KMS-11 (cell line): ENCODE results near the gene TRAK2.

Experiments used
- H2AFZ ChIP-seq: fragments of 200-600 bp; sonication (generic); 2 replicates; pipeline ENCODE4 v1.6.1; 2016; ENCODE audit warnings: antibody characterized with exemption, mixed run types, low read depth
- H3K27ac ChIP-seq: fragments of 200-600 bp; sonication (generic); 2 replicates; pipeline ENCODE4 v1.6.1; 2016; ENCODE audit warnings: mild to moderate bottlenecking, mixed run types
- H3K27me3 ChIP-seq: fragments of 200-600 bp; sonication (generic); 2 replicates; pipeline ENCODE4 v1.6.1; 2017; ENCODE audit warnings: mild to moderate bottlenecking, low read depth, mixed run types, moderate library complexity; ENCODE audit not compliant: insufficient read depth
- H3K36me3 ChIP-seq: fragments of 200-600 bp; sonication (generic); 2 replicates; pipeline ENCODE4 v1.6.1; 2017; ENCODE audit warnings: mild to moderate bottlenecking, mixed run types; ENCODE audit not compliant: insufficient read depth
- H3K4me1 ChIP-seq: fragments of 200-600 bp; sonication (generic); 2 replicates; pipeline ENCODE4 v1.6.1; 2016; ENCODE audit warnings: mild to moderate bottlenecking, low read depth, mixed run types; ENCODE audit not compliant: poor library complexity, severe bottlenecking
- H3K4me2 ChIP-seq: fragments of 200-600 bp; sonication (generic); 2 replicates; pipeline ENCODE4 v1.7.0; 2016; ENCODE audit warnings: mild to moderate bottlenecking, mixed run types
- H3K4me3 ChIP-seq: fragments of 200-600 bp; sonication (generic); IDR thresholded peaks from 2 replicates; pipeline ENCODE4 v1.6.1; 2017; ENCODE audit warnings: low read depth, low read length, mixed read lengths; ENCODE audit not compliant: insufficient read depth
- H3K79me2 ChIP-seq: fragments of 200-600 bp; sonication (generic); 2 replicates; pipeline ENCODE4 v1.6.1; 2016; ENCODE audit warnings: low read depth, mixed run types; ENCODE audit not compliant: insufficient read depth
- H3K9ac ChIP-seq: fragments of 200-600 bp; sonication (generic); 2 replicates; pipeline ENCODE4 v1.6.1; 2016; ENCODE audit warnings: mild to moderate bottlenecking, mixed run types
- H4K20me1 ChIP-seq: fragments of 200-600 bp; sonication (generic); 2 replicates; pipeline ENCODE4 v1.6.1; 2016; ENCODE audit warnings: mild to moderate bottlenecking, mixed run types; ENCODE audit not compliant: insufficient read depth
- CTCF ChIP-seq: fragments of 200-600 bp; sonication (generic); conservative IDR thresholded peaks from 2 replicates; pipeline ENCODE4 v1.6.1; 2017; ENCODE audit warnings: low read depth, mild to moderate bottlenecking, antibody characterized with exemption, low read length, moderate library complexity, mixed read lengths

The TRAK2 gene

GRCh38 chr2:201345625-201346213, 105.5 kb downstream of the TRAK2 start:
- Histone ChIP-seq H4K20me1 (no peaks in the 10 kb centered on the region), H3K79me2 (no peaks in the 10 kb centered on the region), H3K4me3 (no peak overlapping the region), H3K4me2 (peak overlapping the region; percentile 43; the same call in 1 of the 2 replicates), H3K9ac (no peak overlapping the region), H2AFZ (no peak overlapping the region), H3K27ac (no peak overlapping the region), H3K36me3 (no peaks in the 10 kb centered on the region), H3K4me1 (peaks cover 44% of the 10 kb centered on the region), H3K27me3 (no peaks in the 10 kb centered on the region)
- TF ChIP-seq CTCF: no peak

GRCh38 chr2:201344663-201345366, 106.4 kb downstream of the TRAK2 start:
- no peak for TF ChIP-seq CTCF

GRCh38 chr2:201343559-201343958, 107.7 kb downstream of the TRAK2 start:
- Histone ChIP-seq H2AFZ (peak overlapping the region; percentile 15; the same call in 1 of the 2 replicates), H3K27me3 (no peaks in the 10 kb centered on the region)
- TF ChIP-seq CTCF: no peak

More at GRCh38 chr2:201344663-201345366, 106.4 kb downstream of the TRAK2 start:
- H3K79me2 ChIP-seq: no peaks in the 10 kb centered on the region
- H3K4me3 ChIP-seq: no peak overlapping the region
- H2AFZ ChIP-seq: no peak overlapping the region; the same call in 1 of the 2 replicates
- no peaks in the 10 kb centered on the region for H3K27me3 ChIP-seq
- H3K27ac ChIP-seq: peak overlapping the region; percentile 67
- H3K36me3 ChIP-seq: no peaks in the 10 kb centered on the region
- H3K9ac ChIP-seq: no peak overlapping the region
- no peaks in the 10 kb centered on the region for H4K20me1 ChIP-seq
- H3K4me1 ChIP-seq: peaks cover 48% of the 10 kb centered on the region
- peak overlapping the region; percentile 43 for H3K4me2 ChIP-seq

GRCh38 chr2:201342923-201343322, 108.3 kb downstream of the TRAK2 start:
- Histone ChIP-seq H2AFZ (no peak overlapping the region), H3K79me2 (no peaks in the 10 kb centered on the region), H3K27ac (peak overlapping the region; percentile 67), H3K4me2 (peak overlapping the region; percentile 43; the same call in 1 of the 2 replicates), H3K36me3 (no peaks in the 10 kb centered on the region), H3K4me3 (no peak overlapping the region), H3K27me3 (no peaks in the 10 kb centered on the region), H3K4me1 (peaks cover 54% of the 10 kb centered on the region), H4K20me1 (no peaks in the 10 kb centered on the region), H3K9ac (no peak overlapping the region; the same call in 1 of the 2 replicates)
- no peak for TF ChIP-seq CTCF

More at GRCh38 chr2:201343559-201343958, 107.7 kb downstream of the TRAK2 start:
- Histone ChIP-seq H3K79me2 (no peaks in the 10 kb centered on the region), H3K9ac (no peak overlapping the region), H3K27ac (peak overlapping the region; percentile 67), H3K4me2 (peak overlapping the region; percentile 43), H3K4me1 (peaks cover 54% of the 10 kb centered on the region), H4K20me1 (no peaks in the 10 kb centered on the region), H3K4me3 (no peak overlapping the region), H3K36me3 (no peaks in the 10 kb centered on the region)
